SKM-1 (cell line): Measurements from ENCODE around the gene EHD1.

Experiments
- DNase-seq: peaks from one replicate; lab custom pipeline; 2025; ENCODE audit not compliant: unreplicated experiment; lab: John Stamatoyannopoulos, UW

The EHD1 gene

GRCh38 chr11:64802370-64803157 is 75.9 kb downstream of the EHD1 start:
- DNase-seq: no peak
